Liver (tissue), 9 donors: ENCODE results near the gene ARHGAP4. TPM values are rescaled to one million over a fixed set of nuclear protein-coding genes. Genes with fewer than 3 reads are reported as not detected.

Experiments
- DNase-seq: peaks from one replicate; pipeline ENCODE4 v3.0.0-alpha.2; 2017; ENCODE audit warnings: low spot score
- H3K27ac ChIP-seq, 2 donors: one replicate each; pipeline ENCODE4 v1.7.0; 2013; ENCODE audit warnings: inconsistent platforms in 2 of 2, low read length in 2 of 2, control low read depth in 1 of 2, low read depth in 1 of 2, mild to moderate bottlenecking in 1 of 2
- H3K27me3 ChIP-seq, 4 donors: one replicate each; pipeline versions ENCODE4 v1.6.1 to v1.7.0; 2013; ENCODE audit warnings: low read length in 3 of 4, inconsistent platforms in 1 of 4, mild to moderate bottlenecking in 1 of 4, moderate library complexity in 1 of 4; ENCODE audit not compliant: control insufficient read depth in 4 of 4, insufficient read depth in 4 of 4
- H3K36me3 ChIP-seq, 4 donors: one replicate each; pipeline versions ENCODE4 v1.6.1 to v1.7.0; 2013; ENCODE audit warnings: low read length in 3 of 4, mild to moderate bottlenecking in 3 of 4, low read depth in 1 of 4, moderate library complexity in 1 of 4; ENCODE audit not compliant: control insufficient read depth in 4 of 4, insufficient read depth in 3 of 4
- H3K4me1 ChIP-seq, 4 donors: one replicate each; pipeline versions ENCODE4 v1.6.1 to v1.7.0; 2013; ENCODE audit warnings: low read length in 3 of 4, mild to moderate bottlenecking in 3 of 4, moderate library complexity in 1 of 4; ENCODE audit not compliant: control insufficient read depth in 4 of 4, insufficient read depth in 4 of 4
- H3K4me3 ChIP-seq, 3 donors: one replicate each; pipeline versions ENCODE4 v1.6.1 to v1.7.0; 2013; ENCODE audit warnings: low read length in 3 of 3, control low read depth in 1 of 3, low read depth in 1 of 3, mild to moderate bottlenecking in 1 of 3
- H3K9ac ChIP-seq, 2 donors: one replicate each; pipeline ENCODE4 v1.7.0; 2013; ENCODE audit warnings: low read length in 2 of 2, mild to moderate bottlenecking in 2 of 2, moderate library complexity in 2 of 2, control low read depth in 1 of 2, low read depth in 1 of 2
- H3K9me3 ChIP-seq, 4 donors: one replicate each; pipeline versions ENCODE4 v1.6.1 to v1.7.0; 2013; ENCODE audit warnings: low read length in 3 of 4; ENCODE audit not compliant: control insufficient read depth in 4 of 4
- ATF3 ChIP-seq: IDR thresholded peaks from 2 replicates; pipeline ENCODE4 v1.6.1; 2016; ENCODE audit warnings: antibody characterized with exemption
- CTCF ChIP-seq: fragments of 150-350 bp; IDR thresholded peaks from 2 replicates; pipeline ENCODE4 v1.5.1; 2017; ENCODE audit warnings: improper control_type of control experiment, low read depth, low read length; ENCODE audit not compliant: missing input control
- EGR1 ChIP-seq, 2 donors: IDR thresholded peaks; 2 replicates each; pipeline ENCODE4 v1.6.1; 2016 to 2018; ENCODE audit warnings: antibody characterized with exemption in 2 of 2, low read depth in 2 of 2
- FOXA1 ChIP-seq: IDR thresholded peaks from 2 replicates; pipeline ENCODE4 v1.6.1; 2016; ENCODE audit warnings: antibody characterized with exemption
- FOXA2 ChIP-seq: IDR thresholded peaks from 2 replicates; pipeline ENCODE4 v1.6.1; 2016; ENCODE audit warnings: antibody characterized with exemption
- GABPA ChIP-seq, 2 donors: IDR thresholded peaks in 1 of 2; conservative IDR thresholded peaks in 1 of 2; 2 replicates each; pipeline ENCODE4 v1.6.1; 2016; ENCODE audit warnings: antibody characterized with exemption in 2 of 2, mild to moderate bottlenecking in 1 of 2, moderate library complexity in 1 of 2
- HNF4G ChIP-seq: IDR thresholded peaks from 2 replicates; pipeline ENCODE4 v1.6.1; 2016; ENCODE audit warnings: antibody characterized with exemption
- JUND ChIP-seq, 2 donors: IDR thresholded peaks; 2 replicates each; pipeline ENCODE4 v1.6.1; 2016; ENCODE audit warnings: antibody characterized with exemption in 2 of 2
- MAX ChIP-seq: IDR thresholded peaks from 2 replicates; pipeline ENCODE4 v1.6.1; 2016; ENCODE audit warnings: antibody characterized with exemption
- NR2F2 ChIP-seq: IDR thresholded peaks from 2 replicates; pipeline ENCODE4 v1.6.1; 2016; ENCODE audit warnings: antibody characterized with exemption
- RAD21 ChIP-seq, 2 donors: IDR thresholded peaks; 2 replicates each; pipeline ENCODE4 v1.6.1; 2016; ENCODE audit warnings: antibody characterized with exemption in 2 of 2, mild to moderate bottlenecking in 2 of 2
- REST ChIP-seq: IDR thresholded peaks from 2 replicates; pipeline ENCODE4 v1.6.1; 2016; ENCODE audit warnings: antibody characterized with exemption, mild to moderate bottlenecking
- RXRA ChIP-seq, 2 donors: IDR thresholded peaks; 2 replicates each; pipeline ENCODE4 v1.6.1; 2017 to 2018; ENCODE audit warnings: antibody characterized with exemption in 2 of 2, mild to moderate bottlenecking in 1 of 2
- SP1 ChIP-seq: IDR thresholded peaks from 2 replicates; pipeline ENCODE4 v1.6.1; 2018; ENCODE audit warnings: antibody characterized with exemption, mild to moderate bottlenecking
- TAF1 ChIP-seq: conservative IDR thresholded peaks from 2 replicates; pipeline ENCODE4 v1.6.1; 2016; ENCODE audit warnings: antibody characterized with exemption, mild to moderate bottlenecking
- YY1 ChIP-seq: IDR thresholded peaks from 2 replicates; pipeline ENCODE4 v1.6.1; 2016; ENCODE audit warnings: antibody characterized with exemption, mild to moderate bottlenecking
- ZBTB33 ChIP-seq: IDR thresholded peaks from 2 replicates; pipeline ENCODE4 v1.6.1; 2016; ENCODE audit warnings: antibody characterized with exemption
- WGBS: extraction: QIAGEN DNeasy Blood & Tissue Kit; methylation state at CpG from one replicate; pipeline ENCODE4 v1.1.7; 2013; 5-methylcytosine and 5-hydroxymethylcytosine counted together
- polyA plus RNA-seq, 2 donors: library from polyadenylated mRNA; stranded (reverse) in 1 of 2; unstranded in 1 of 2; fragments of 200-250 nt in 1 of 2; fragments of >200 nt in 1 of 2; fragmentation: Nextera tagmentation in 1 of 2; extraction: Ambion mirVana in 1 of 2; gene quantifications; one replicate each; pipeline versions ENCODE4 v1.2.1 to v1.2.3, GENCODE V29; 2013 to 2015
- total RNA-seq, 2 donors: library from RNA; depleted of rRNA; stranded (reverse); fragments of >200 nt; gene quantifications; one replicate each; pipeline ENCODE4 v1.2.3, GENCODE V29; 2014
- donor health status: healthy.
- donor health status: healthy.
- donor health status: healthy.
- donor health status: healthy.
- donor health status: healthy.

The ARHGAP4 gene
- total and polyA plus RNA-seq, 4 donors: 3.3 to 28.1 (median 10.2) TPM

GRCh38 chrX:153932220-153932915 lies 6.3 kb upstream of the ARHGAP4 start:
- DNase-seq: no peak
- Histone ChIP-seq H3K4me3 (no peak overlapping the region), H3K9me3 (no peaks in the 10 kb centered on the region), H3K27me3 (no peaks in the 10 kb centered on the region), H3K9ac (no peak overlapping the region), H3K36me3 (peaks cover 0 to 15% (median 1%) of the 10 kb centered on the region in 4 donors), H3K4me1 (peaks cover 2 to 30% (median 23%) of the 10 kb centered on the region in 4 donors), H3K27ac (no peak overlapping the region)
- WGBS: 95% methylated on average over 13 of the region's 13 CpGs
- TF ChIP-seq MAX (no peak), ATF3 (no peak), CTCF (no peak), RAD21 (IDR thresholded peaks at IDR 0.05) (no peak), TAF1 (no peak), EGR1 (IDR thresholded peaks at IDR 0.05; ENCODE audit: low read depth in 2 of 2) (no peak), HNF4G (no peak), JUND (IDR thresholded peaks at IDR 0.05) (no peak), ZBTB33 (no peak), YY1 (no peak), REST (no peak), RXRA (IDR thresholded peaks at IDR 0.05) (no peak), FOXA1 (no peak), NR2F2 (no peak)

GRCh38 chrX:153931748-153932147 lies 5.7 kb upstream of the ARHGAP4 start:
- H3K27ac ChIP-seq: no peak overlapping the region
- WGBS: 95% methylated on average over 13 of the region's 13 CpGs
- H3K4me1 ChIP-seq: peaks cover 2 to 35% (median 28%) of the 10 kb centered on the region in 4 donors
- peaks cover 0 to 15% (median 1%) of the 10 kb centered on the region in 4 donors for H3K36me3 ChIP-seq
- no peaks in the 10 kb centered on the region for H3K27me3 ChIP-seq
- no peaks in the 10 kb centered on the region for H3K9me3 ChIP-seq
- H3K9ac ChIP-seq: no peak overlapping the region
- no peak overlapping the region for H3K4me3 ChIP-seq
- no peak for DNase-seq
- TF ChIP-seq FOXA2 (no peak), TAF1 (no peak), GABPA (IDR thresholded peaks at IDR 0.05 in 1 of 2, conservative IDR thresholded peaks at IDR 0.05 in 1 of 2) (no peak), JUND (IDR thresholded peaks at IDR 0.05) (no peak), NR2F2 (no peak), SP1 (no peak), RXRA (IDR thresholded peaks at IDR 0.05) (no peak), ZBTB33 (no peak), CTCF (no peak), ATF3 (no peak)
